Endothelial cell of umbilical vein (primary cell): Measurements from ENCODE around the gene PKD1. TPM values are rescaled to one million over a fixed set of nuclear protein-coding genes. Genes with fewer than 3 reads are reported as not detected.
"Not testable (repeated sequence)": the region's sequence is repeated elsewhere in the genome, so short reads cannot be mapped to it uniquely, and the experiment has no call there.

ENCODE experiments used
- BruUV-seq: library from RNA; stranded (reverse); fragments of 400-500 nt; replicated peaks from 2 replicates; lab custom pipeline; 2021; lab: Mats Ljungman, UMichigan
- CTCF ChIA-PET: fragments of 300-600, 350-600 bp; sonication (Branson Sonifier 250); formaldehyde crosslinking; loops from one replicate; lab custom pipeline; 2021; ENCODE audit warnings: antibody characterized with exemption, inconsistent platforms; lab: Charles Lee
- POLR2A ChIA-PET: fragments of 300-600, 350-600 bp; sonication (Branson Sonifier 250); formaldehyde crosslinking; loops from one replicate; lab custom pipeline; 2021; ENCODE audit warnings: antibody characterized with exemption, inconsistent platforms; lab: Charles Lee
- DNase-seq: peaks from one replicate; pipeline ENCODE4 v3.0.0-alpha.2; 2011; ENCODE audit warnings: low read depth, low spot score
- FAIRE-seq: peaks from 2 replicates; lab custom pipeline; 2011; peaks lifted over from hg19 to GRCh38; lab: Jason Lieb, UNC
- H2AFZ ChIP-seq: 2 replicates; pipeline ENCODE4 v1.6.0; 2012; ENCODE audit warnings: low read depth, low read length, control low read depth, inconsistent platforms
- H3K27ac ChIP-seq: 2 replicates; pipeline ENCODE4 v1.5.1; 2011; ENCODE audit warnings: low read depth, mild to moderate bottlenecking, control low read depth, low read length, moderate library complexity; ENCODE audit not compliant: insufficient read depth
- H3K27me3 ChIP-seq, 2 experiments: 2 replicates each; pipeline versions ENCODE4 v1.6.0 to v1.6.1; 2011; ENCODE audit warnings: low read length in 2 of 2, mixed read lengths in 1 of 2; ENCODE audit not compliant: control insufficient read depth in 2 of 2, insufficient read depth in 2 of 2
- H3K36me3 ChIP-seq, 2 experiments: 2 replicates in 1 of 2; 3 replicates in 1 of 2; pipeline ENCODE4 v1.5.1; 2011; ENCODE audit warnings: low read length in 2 of 2, mild to moderate bottlenecking in 1 of 2, moderate library complexity in 1 of 2; ENCODE audit not compliant: control insufficient read depth in 2 of 2, insufficient read depth in 2 of 2; ENCODE audit errors: extremely low read depth in 1 of 2
- H3K4me1 ChIP-seq: 3 replicates; pipeline ENCODE4 v1.5.1; 2011; ENCODE audit warnings: mild to moderate bottlenecking, low read length; ENCODE audit not compliant: control insufficient read depth, insufficient read depth; ENCODE audit errors: extremely low read depth
- H3K4me2 ChIP-seq: 2 replicates; pipeline ENCODE4 v1.6.1; 2011; ENCODE audit warnings: low read length, control low read depth, mixed read lengths; ENCODE audit not compliant: insufficient read depth
- H3K4me3 ChIP-seq, 3 experiments: fragments of 200-600 bp in 1 of 3; sonication (generic), shearing (Covaris generic) in 1 of 3; replicated peaks in 1 of 3; 2 replicates each; pipeline ENCODE4 v1.5.1; 2011 to 2016; ENCODE audit warnings: control low read depth in 3 of 3, low read length in 3 of 3, mild to moderate bottlenecking in 2 of 3, inconsistent platforms in 1 of 3, low read depth in 1 of 3, moderate library complexity in 1 of 3; ENCODE audit not compliant: insufficient read depth in 1 of 3
- H3K79me2 ChIP-seq: 2 replicates; pipeline ENCODE4 v1.6.0; 2012; ENCODE audit warnings: low read length, inconsistent platforms; ENCODE audit not compliant: control insufficient read depth, insufficient read depth
- H3K9ac ChIP-seq: replicated peaks from 2 replicates; pipeline ENCODE3; 2011; ENCODE audit warnings: low read length, control low read depth; ENCODE audit not compliant: insufficient read depth; ENCODE audit errors: extremely low read depth
- H3K9me1 ChIP-seq: replicated peaks from 3 replicates; pipeline ENCODE4 v1.6.0; 2011; ENCODE audit warnings: mild to moderate bottlenecking, low read length; ENCODE audit not compliant: control insufficient read depth, insufficient read depth; ENCODE audit errors: extremely low read depth
- H3K9me3 ChIP-seq: replicated peaks from 2 replicates; pipeline ENCODE4 v1.5.1; 2012; ENCODE audit warnings: low read length, inconsistent platforms; ENCODE audit not compliant: control insufficient read depth, insufficient read depth
- H4K20me1 ChIP-seq: replicated peaks from 2 replicates; pipeline ENCODE3; 2011; ENCODE audit warnings: mild to moderate bottlenecking, low read length; ENCODE audit not compliant: control insufficient read depth, insufficient read depth; ENCODE audit errors: extremely low read depth
- CTCF ChIP-seq, 2 donors: IDR thresholded peaks; 1 replicate in 1 of 2; 2 replicates in 1 of 2; pipeline ENCODE4 v1.5.1; 2011; ENCODE audit warnings: low read length in 2 of 2, mild to moderate bottlenecking in 2 of 2, moderate library complexity in 2 of 2, control low read depth in 1 of 2, inconsistent platforms in 1 of 2, low read depth in 1 of 2; ENCODE audit not compliant: insufficient read depth in 1 of 2; ENCODE audit errors: extremely low read depth in 1 of 2
- EZH2 ChIP-seq: IDR thresholded peaks from 2 replicates; pipeline ENCODE4 v1.6.1; 2012; ENCODE audit warnings: borderline replicate concordance, low read depth, mild to moderate bottlenecking, moderate library complexity, low read length, inconsistent platforms; ENCODE audit not compliant: severe bottlenecking
- FOS ChIP-seq: IDR thresholded peaks from 2 replicates; pipeline ENCODE4 v1.6.1; 2011; ENCODE audit warnings: mild to moderate bottlenecking, low read length, moderate library complexity, borderline replicate concordance; ENCODE audit not compliant: insufficient read depth
- GATA2 ChIP-seq: IDR thresholded peaks from 2 replicates; pipeline ENCODE4 v1.7.0; 2011; ENCODE audit warnings: low read depth, mild to moderate bottlenecking, moderate library complexity, mixed read lengths, low read length; ENCODE audit not compliant: insufficient read length, insufficient read depth
- JUN ChIP-seq: IDR thresholded peaks from 2 replicates; pipeline ENCODE4 v1.6.1; 2011; ENCODE audit warnings: borderline replicate concordance, low read depth; ENCODE audit not compliant: insufficient read length, insufficient read depth
- MAX ChIP-seq: IDR thresholded peaks from 2 replicates; pipeline ENCODE4 v1.6.1; 2011; ENCODE audit not compliant: insufficient read depth, insufficient read length
- MYC ChIP-seq: IDR thresholded peaks from one replicate; pipeline ENCODE4 v1.6.1; 2011; ENCODE audit warnings: mild to moderate bottlenecking, low read depth, low read length
- POLR2A ChIP-seq: IDR thresholded peaks from 2 replicates; pipeline ENCODE4 v1.6.1; 2012; ENCODE audit warnings: low read depth, mild to moderate bottlenecking, control low read depth, low read length
- POLR2AphosphoS5 ChIP-seq: IDR thresholded peaks from 2 replicates; pipeline ENCODE4 v1.6.1; 2012; ENCODE audit warnings: low read depth, mild to moderate bottlenecking, control low read depth, low read length, moderate library complexity; ENCODE audit not compliant: insufficient read depth
- dilution Hi-C: fragments of 300-500 bp; cut with MboI; formaldehyde crosslinking; loops from one replicate; pipeline ENCODE4 v1.15.0; 2019; ENCODE audit warnings: low sequenced_read_pairs; ENCODE audit not compliant: extremely low pct_ligation_motif_present
- intact Hi-C: fragments of 100-400 bp; cut with micrococcal nuclease; formaldehyde crosslinking; loops from one replicate; pipeline ENCODE4 v1.10.0; 2022
- polyA plus RNA-seq, 4 experiments: library from polyadenylated mRNA; depleted of rRNA in 3 of 4; stranded (reverse) in 3 of 4; unstranded in 1 of 4; fragments of >200 nt; gene quantifications; 2 replicates each; pipeline versions ENCODE4 v1.2.1 to v1.2.3, GENCODE V29; 2011 to 2012; ENCODE audit warnings: missing spikeins in 1 of 4
- total RNA-seq: library from RNA; stranded (reverse); gene quantifications from 2 replicates; pipeline ENCODE4 v1.2.3, GENCODE V29; 2021

The PKD1 gene
- total and polyA plus RNA-seq, 2 donors (not counting 3 experiments of a cell fraction or from before 2014, with no cell fraction given): 52.5 to 102 TPM

- H3K27ac ChIP-seq, CTCF ChIA-PET, dilution Hi-C loops, DNase-seq, BruUV-seq, H3K4me1 ChIP-seq, H2AFZ ChIP-seq, H3K27me3 ChIP-seq, H3K9me3 ChIP-seq, H3K9ac ChIP-seq, H3K4me3 ChIP-seq, FAIRE-seq, H3K79me2 ChIP-seq, H3K9me1 ChIP-seq, H4K20me1 ChIP-seq, H3K4me2 ChIP-seq, intact Hi-C loops, POLR2A ChIA-PET: not testable (repeated sequence)
- H3K36me3 ChIP-seq: peaks cover 6 to 18% of the 10 kb centered on the region in 2 experiments
Observed at GRCh38 chr16:2097689-2098088, 38.0 kb downstream of the PKD1 start.

GRCh38 chr16:2096853-2097595 lies 38.7 kb downstream of the PKD1 start:
- H3K79me2 ChIP-seq: no peaks in the 10 kb centered on the region
- no peaks in the 10 kb centered on the region for H3K9me3 ChIP-seq
- dilution Hi-C loops: no loop called here
- no peak overlapping the region for H3K4me2 ChIP-seq
- BruUV-seq: no TSS peak
- no peaks in the 10 kb centered on the region for H3K27me3 ChIP-seq
- H3K9ac ChIP-seq: no peak overlapping the region
- FAIRE-seq: no peak
- ChIA-PET POLR2A (no interaction called here), CTCF (no interaction called here)
- no peaks in the 10 kb centered on the region for H3K4me1 ChIP-seq
- no peaks in the 10 kb centered on the region for H3K9me1 ChIP-seq
- peaks cover 6 to 14% of the 10 kb centered on the region in 2 experiments for H3K36me3 ChIP-seq
- intact Hi-C loops: no loop called here
- TF ChIP-seq MAX (no peak), EZH2 (no peak), POLR2A (no peak), MYC (no peak), GATA2 (no peak), CTCF (IDR thresholded peaks at IDR 0.05; ENCODE audit: extremely low read depth in 1 of 2, insufficient read depth in 1 of 2, low read depth in 1 of 2, low read length in 2 of 2) (no peak), JUN (no peak), POLR2AphosphoS5 (no peak), FOS (no peak)
- H2AFZ ChIP-seq: no peak overlapping the region
- no peaks in the 10 kb centered on the region for H4K20me1 ChIP-seq
- no peak overlapping the region for H3K27ac ChIP-seq
- no peak for DNase-seq
- H3K4me3 ChIP-seq: no peak overlapping the region
